ENCODE results near the gene ASMT.

GRCh38 chrX:1601051-1601767 is 13.7 kb upstream of the ASMT start:
- TF ChIP-seq CTCF (IDR thresholded peaks at IDR 0.05; ENCODE audit: insufficient read depth, low read length) (no peak), SPI1 (IDR thresholded peaks at IDR 0.05; ENCODE audit: borderline replicate concordance, low read depth) (no peak)

Measured in HL-60 (cell line).